HUDEP-2 (cell line): Measurements from ENCODE around the gene FMR1NB.

Source experiments
- DNase-seq, 76 experiments: peaks; one replicate each; lab custom pipeline; 2025; ENCODE audit not compliant: unreplicated experiment in 76 of 76; lab: John Stamatoyannopoulos, UW

The FMR1NB gene

GRCh38 chrX:148069759-148070503 lies 88.8 kb downstream of the FMR1NB start:
- no peak for DNase-seq

DNA sequence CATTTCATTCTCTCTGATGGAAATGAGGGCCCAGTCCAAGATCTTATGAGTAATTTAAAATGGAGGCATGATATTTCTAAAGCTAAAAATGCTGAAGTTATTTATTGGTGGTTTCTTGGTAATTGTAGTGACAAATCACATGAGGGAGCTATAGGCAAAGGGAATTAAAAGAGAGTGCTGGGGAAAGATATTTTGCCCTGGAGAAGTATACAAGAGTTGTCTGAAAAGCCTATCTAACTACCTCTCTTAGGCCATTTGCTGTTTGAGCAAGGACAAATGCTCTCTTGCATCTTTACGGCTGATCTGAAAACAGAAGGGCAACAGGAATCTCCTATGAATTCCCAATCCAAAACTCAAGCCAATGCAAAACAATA lies 89.4 kb downstream of the FMR1NB start:
- DNase-seq: no peak
